SK-N-SH (cell line): ENCODE measurements around the gene RGS9.

Source experiments
- EP300 ChIP-seq, 2 experiments: IDR thresholded peaks; 2 replicates each; pipeline versions ENCODE4 v1.4.0 to v1.6.1; 2012; ENCODE audit warnings: borderline replicate concordance in 1 of 2, low read depth in 1 of 2, low read length in 1 of 2
- FOSL2 ChIP-seq: IDR thresholded peaks from 2 replicates; pipeline ENCODE4 v1.4.0; 2012; ENCODE audit warnings: low read depth, mild to moderate bottlenecking, moderate library complexity, borderline replicate concordance
- MAX ChIP-seq: IDR thresholded peaks from 2 replicates; pipeline ENCODE4 v1.4.0; 2012; ENCODE audit warnings: low read depth
- RFX5 ChIP-seq: IDR thresholded peaks from 2 replicates; pipeline ENCODE4 v1.6.1; 2012; ENCODE audit warnings: mild to moderate bottlenecking, improper control_type of control experiment, low read length
- TCF12 ChIP-seq: IDR thresholded peaks from 2 replicates; pipeline ENCODE4 v1.4.0; 2012
- TF ChIP-seq, protein P1 (sequence below): fragments of 200-600 bp; sonication (generic); IDR thresholded peaks from 2 replicates; pipeline ENCODE4 v1.6.1; 2017; ENCODE audit warnings: antibody characterized with exemption, mild to moderate bottlenecking, moderate library complexity
- TF ChIP-seq, protein P2 (sequence below): fragments of 150-350 bp; IDR thresholded peaks from 2 replicates; pipeline ENCODE4 v1.6.1; 2017; ENCODE audit warnings: antibody characterized with exemption, low read length, low read depth, borderline replicate concordance

GRCh38 chr17:65100316-65101140 lies 36.6 kb upstream of the RGS9 start:
- TF ChIP-seq, protein P1, sequence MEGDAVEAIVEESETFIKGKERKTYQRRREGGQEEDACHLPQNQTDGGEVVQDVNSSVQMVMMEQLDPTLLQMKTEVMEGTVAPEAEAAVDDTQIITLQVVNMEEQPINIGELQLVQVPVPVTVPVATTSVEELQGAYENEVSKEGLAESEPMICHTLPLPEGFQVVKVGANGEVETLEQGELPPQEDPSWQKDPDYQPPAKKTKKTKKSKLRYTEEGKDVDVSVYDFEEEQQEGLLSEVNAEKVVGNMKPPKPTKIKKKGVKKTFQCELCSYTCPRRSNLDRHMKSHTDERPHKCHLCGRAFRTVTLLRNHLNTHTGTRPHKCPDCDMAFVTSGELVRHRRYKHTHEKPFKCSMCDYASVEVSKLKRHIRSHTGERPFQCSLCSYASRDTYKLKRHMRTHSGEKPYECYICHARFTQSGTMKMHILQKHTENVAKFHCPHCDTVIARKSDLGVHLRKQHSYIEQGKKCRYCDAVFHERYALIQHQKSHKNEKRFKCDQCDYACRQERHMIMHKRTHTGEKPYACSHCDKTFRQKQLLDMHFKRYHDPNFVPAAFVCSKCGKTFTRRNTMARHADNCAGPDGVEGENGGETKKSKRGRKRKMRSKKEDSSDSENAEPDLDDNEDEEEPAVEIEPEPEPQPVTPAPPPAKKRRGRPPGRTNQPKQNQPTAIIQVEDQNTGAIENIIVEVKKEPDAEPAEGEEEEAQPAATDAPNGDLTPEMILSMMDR, result peak; percentile 97
- TF ChIP-seq TCF12 (no peak), FOSL2 (no peak), EP300 (IDR thresholded peaks at IDR 0.05; ENCODE audit: borderline replicate concordance in 1 of 2, low read depth in 1 of 2, low read length in 1 of 2) (no peak; a peak in 1 of 4 replicates), MAX (peak; percentile 8; the same call in 1 of the 2 replicates), RFX5 (peak; percentile 78)
- TF ChIP-seq, protein P2, sequence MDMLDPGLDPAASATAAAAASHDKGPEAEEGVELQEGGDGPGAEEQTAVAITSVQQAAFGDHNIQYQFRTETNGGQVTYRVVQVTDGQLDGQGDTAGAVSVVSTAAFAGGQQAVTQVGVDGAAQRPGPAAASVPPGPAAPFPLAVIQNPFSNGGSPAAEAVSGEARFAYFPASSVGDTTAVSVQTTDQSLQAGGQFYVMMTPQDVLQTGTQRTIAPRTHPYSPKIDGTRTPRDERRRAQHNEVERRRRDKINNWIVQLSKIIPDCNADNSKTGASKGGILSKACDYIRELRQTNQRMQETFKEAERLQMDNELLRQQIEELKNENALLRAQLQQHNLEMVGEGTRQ, result no peak
